A673 (cell line): ENCODE measurements around the gene SH2D3C. TPM values are rescaled to one million over a fixed set of nuclear protein-coding genes. Genes with fewer than 3 reads are reported as not detected.

Experiments used
- BruUV-seq: library from RNA; stranded (reverse); fragments of 400-500 nt; replicated peaks from 2 replicates; lab custom pipeline; 2021; lab: Mats Ljungman, UMichigan
- CTCF ChIA-PET: fragments of 300-600 bp; sonication (Branson Sonifier 250); formaldehyde crosslinking; loops from one replicate; lab custom pipeline; 2022; ENCODE audit warnings: antibody characterized with exemption; lab: Charles Lee
- POLR2A ChIA-PET: fragments of 300-600 bp; sonication (Branson Sonifier 250); formaldehyde crosslinking; loops from one replicate; lab custom pipeline; 2022; ENCODE audit warnings: antibody characterized with exemption; ENCODE audit not compliant: low non-redundant PET; lab: Charles Lee
- DNase-seq: peaks from one replicate; pipeline ENCODE4 v3.0.0-alpha.2; 2015; ENCODE audit warnings: low spot score
- H3K27ac ChIP-seq: fragments of 200-600 bp; sonication (generic); 2 replicates; pipeline ENCODE4 v1.5.1; 2016; ENCODE audit warnings: mixed run types, low read depth, mild to moderate bottlenecking, mixed read lengths, antibody characterized with exemption, low read length; ENCODE audit not compliant: poor library complexity, severe bottlenecking
- H3K27me3 ChIP-seq: fragments of 200-600 bp; sonication (generic); replicated peaks from 2 replicates; pipeline ENCODE4 v1.6.1; 2017; ENCODE audit warnings: mixed run types, low read depth, mild to moderate bottlenecking, mixed read lengths, antibody characterized with exemption, low read length; ENCODE audit not compliant: insufficient read depth, poor library complexity
- H3K36me3 ChIP-seq: fragments of 200-600 bp; sonication (generic); 2 replicates; pipeline ENCODE4 v1.6.1; 2016; ENCODE audit warnings: mixed run types, mild to moderate bottlenecking, mixed read lengths, antibody characterized with exemption, low read length; ENCODE audit not compliant: insufficient read depth, poor library complexity, severe bottlenecking
- H3K4me1 ChIP-seq: fragments of 200-600 bp; sonication (generic); 2 replicates; pipeline ENCODE4 v1.6.1; 2017; ENCODE audit warnings: mixed run types, mild to moderate bottlenecking, mixed read lengths, antibody characterized with exemption, low read length; ENCODE audit not compliant: insufficient read depth, poor library complexity, severe bottlenecking
- H3K4me3 ChIP-seq: fragments of 200-600 bp; sonication (generic); 2 replicates; pipeline ENCODE4 v1.5.1; 2016; ENCODE audit warnings: low read depth, mixed run types, mild to moderate bottlenecking, mixed read lengths, low read length; ENCODE audit not compliant: poor library complexity, severe bottlenecking
- H3K9me3 ChIP-seq: fragments of 200-600 bp; sonication (generic); 2 replicates; pipeline ENCODE4 v1.6.1; 2016; ENCODE audit warnings: mixed run types, low read depth, mild to moderate bottlenecking, mixed read lengths, antibody characterized with exemption, low read length; ENCODE audit not compliant: poor library complexity, severe bottlenecking
- CTCF ChIP-seq: fragments of 300-800, 200-600 bp; sonication (generic); conservative IDR thresholded peaks from 2 replicates; pipeline ENCODE4 v1.5.1; 2017; ENCODE audit warnings: low read depth, mild to moderate bottlenecking, antibody characterized with exemption, low read length, moderate library complexity, mixed read lengths
- EZH2 ChIP-seq: fragments of 200-600 bp; sonication (generic); IDR thresholded peaks from 2 replicates; pipeline ENCODE4 v1.6.1; 2017; ENCODE audit warnings: borderline replicate concordance, low read depth, mild to moderate bottlenecking, mixed read lengths, antibody characterized with exemption, low read length; ENCODE audit not compliant: poor library complexity, severe bottlenecking
- intact Hi-C: fragments of 100-400 bp; cut with micrococcal nuclease; formaldehyde crosslinking; loops from one replicate; pipeline ENCODE4 v1.10.0; 2022; ENCODE audit not compliant: unreplicated experiment
- total RNA-seq: library from RNA; stranded (reverse); gene quantifications from 2 replicates; pipeline ENCODE4 v1.2.3, GENCODE V29; 2021

Gene SH2D3C
- total RNA-seq, 1 experiment from 2014 or later = not detected

GRCh38 chr9:127768698-127769097 lies 9.8 kb downstream of the SH2D3C start:
- no peaks in the 10 kb centered on the region for H3K36me3 ChIP-seq
- intact Hi-C loops = no loop called here
- BruUV-seq = no TSS peak
- H3K27ac ChIP-seq = no peak overlapping the region
- H3K9me3 ChIP-seq = no peaks in the 10 kb centered on the region
- no peak overlapping the region for H3K4me3 ChIP-seq
- ChIA-PET POLR2A (no interaction called here), CTCF (no interaction called here)
- H3K4me1 ChIP-seq = peaks cover 7% of the 10 kb centered on the region
- no peak for DNase-seq
- no peaks in the 10 kb centered on the region for H3K27me3 ChIP-seq
- TF ChIP-seq CTCF (no peak), EZH2 (no peak)

- ChIA-PET CTCF (no interaction called here), POLR2A (no interaction called here)
- no peaks in the 10 kb centered on the region for H3K27me3 ChIP-seq
- no peaks in the 10 kb centered on the region for H3K9me3 ChIP-seq
- DNase-seq = no peak
- H3K36me3 ChIP-seq = no peaks in the 10 kb centered on the region
- TF ChIP-seq CTCF (no peak), EZH2 (no peak)
- intact Hi-C loops = no loop called here
- H3K4me3 ChIP-seq = no peak overlapping the region
- no TSS peak for BruUV-seq
- H3K4me1 ChIP-seq = peaks cover 7% of the 10 kb centered on the region
- no peak overlapping the region for H3K27ac ChIP-seq
These were observed 10.5 kb downstream of the SH2D3C start for GRCh38 chr9:127767909-127768331.

- H3K4me1 ChIP-seq = peaks cover 7% of the 10 kb centered on the region
- no peak overlapping the region for H3K4me3 ChIP-seq
- CTCF ChIA-PET = interaction anchor here (0.6 kb wide), 1 partner anchor 218 kb away, joined by 3 read pairs; no protein-coding TSS in a partner anchor
- TF ChIP-seq CTCF (no peak), EZH2 (no peak)
- H3K9me3 ChIP-seq = no peaks in the 10 kb centered on the region
- intact Hi-C loops = no loop called here
- H3K36me3 ChIP-seq = no peaks in the 10 kb centered on the region
- no TSS peak for BruUV-seq
- no peak for DNase-seq
- POLR2A ChIA-PET = no interaction called here
- no peak overlapping the region for H3K27ac ChIP-seq
- H3K27me3 ChIP-seq = no peaks in the 10 kb centered on the region
These were observed 11.1 kb downstream of the SH2D3C start for GRCh38 chr9:127767410-127767809.
